ENCODE data around the gene ANXA5.

The ANXA5 gene

GRCh38 chr4:121712001-121712651 lies 15.3 kb upstream of the ANXA5 start:
- DNase-seq (ENCODE audit: low read depth, low spot score), result no peak

DNA sequence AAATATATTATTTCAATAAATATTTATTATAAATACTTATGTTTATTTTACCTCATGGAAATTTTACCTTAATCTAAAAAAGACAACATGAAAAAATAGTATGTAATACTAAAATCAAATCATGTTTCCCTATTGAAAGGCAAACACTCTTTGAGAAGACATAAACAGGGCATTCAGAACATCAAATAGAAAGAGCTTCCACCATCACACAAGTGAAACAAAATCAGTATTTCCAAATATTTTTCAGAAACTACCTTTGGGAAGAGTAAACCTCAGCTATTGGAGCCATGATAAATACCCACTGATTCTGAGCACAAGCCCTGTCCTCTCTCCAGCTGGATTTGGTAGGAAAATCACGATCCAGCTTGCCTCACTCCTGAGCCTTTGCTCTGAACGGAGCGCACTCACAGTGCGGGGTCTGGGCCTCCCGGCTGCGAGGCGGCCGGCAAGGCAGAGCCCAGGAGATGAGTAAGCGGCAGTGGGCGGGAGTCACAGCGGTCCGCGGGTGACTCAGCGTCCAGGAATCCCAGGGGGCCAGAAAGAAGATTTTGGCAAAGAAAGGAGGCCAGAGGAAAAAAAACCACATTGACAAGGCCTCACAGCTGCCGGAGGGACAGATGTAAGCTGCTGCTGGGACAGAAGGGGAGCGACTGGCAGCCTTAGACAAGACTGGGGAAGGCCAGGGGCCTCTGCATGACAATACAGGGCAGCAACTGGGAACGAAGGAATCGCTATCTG lies 14.7 kb upstream of the ANXA5 start:
- no peak for DNase-seq (ENCODE audit: low read depth, low spot score)

DNA sequence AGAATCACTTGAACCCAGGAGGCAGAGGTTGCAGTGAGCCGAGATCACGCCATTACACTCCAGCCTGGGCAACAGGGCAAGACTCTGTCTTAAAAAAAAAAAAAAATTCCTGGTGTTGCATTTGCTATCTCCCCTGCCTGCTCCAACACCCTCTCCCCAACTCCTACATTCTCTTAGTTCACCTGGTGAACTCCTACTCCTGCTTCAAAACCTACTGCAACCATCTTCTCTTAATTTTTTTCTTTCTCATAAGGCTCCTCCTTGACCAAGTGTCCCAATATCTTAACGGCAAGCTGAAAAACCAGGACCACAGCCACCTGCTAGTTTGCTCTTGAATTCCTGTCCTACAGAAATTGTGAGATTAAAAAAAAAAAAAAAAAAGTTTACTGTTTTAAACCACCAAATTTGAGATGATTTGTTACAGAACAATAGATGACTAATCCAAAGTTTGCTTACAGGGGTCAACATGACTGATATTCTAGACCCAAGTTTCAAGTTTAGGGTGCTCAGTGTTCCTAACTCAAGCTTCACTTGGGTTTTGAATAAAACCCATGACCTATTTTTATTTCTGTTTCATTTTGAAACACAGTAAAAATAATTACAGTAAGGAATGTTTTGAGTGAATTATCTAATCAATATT lies 13.1 kb upstream of the ANXA5 start:
- DNase-seq (ENCODE audit: low read depth, low spot score), result no peak

GRCh38 chr4:121707344-121707743 lies 10.6 kb upstream of the ANXA5 start:
- no peak for DNase-seq (ENCODE audit: low read depth, low spot score)

GRCh38 chr4:121706595-121707021 lies 9.8 kb upstream of the ANXA5 start:
- no peak for DNase-seq (ENCODE audit: low read depth, low spot score)

DNA sequence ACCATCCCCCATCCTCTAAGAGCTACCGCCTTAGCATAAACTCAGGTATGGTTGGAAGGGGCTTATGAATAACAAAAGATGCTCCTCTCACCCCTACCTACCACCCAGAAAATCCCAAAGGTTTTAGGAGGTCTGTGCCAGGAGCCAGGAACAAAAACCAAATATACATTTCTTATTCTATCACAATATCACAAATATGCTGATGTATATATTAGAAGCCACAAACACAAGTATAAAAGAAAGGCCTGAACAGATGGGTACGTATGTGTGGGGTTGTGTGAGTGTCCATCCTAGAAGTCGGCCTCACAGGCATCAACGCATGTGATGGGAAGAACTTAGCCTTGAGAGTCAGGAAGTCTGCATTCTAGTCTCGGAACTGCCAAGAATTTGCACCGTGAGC lies 8.7 kb upstream of the ANXA5 start:
- no peak for DNase-seq (ENCODE audit: low read depth, low spot score)

- no peak for DNase-seq (ENCODE audit: low read depth, low spot score)
These were observed 5.4 kb upstream of the ANXA5 start for GRCh38 chr4:121702136-121702535.

GRCh38 chr4:121701263-121701662 lies 4.5 kb upstream of the ANXA5 start:
- DNase-seq (ENCODE audit: low read depth, low spot score), result no peak

DNA sequence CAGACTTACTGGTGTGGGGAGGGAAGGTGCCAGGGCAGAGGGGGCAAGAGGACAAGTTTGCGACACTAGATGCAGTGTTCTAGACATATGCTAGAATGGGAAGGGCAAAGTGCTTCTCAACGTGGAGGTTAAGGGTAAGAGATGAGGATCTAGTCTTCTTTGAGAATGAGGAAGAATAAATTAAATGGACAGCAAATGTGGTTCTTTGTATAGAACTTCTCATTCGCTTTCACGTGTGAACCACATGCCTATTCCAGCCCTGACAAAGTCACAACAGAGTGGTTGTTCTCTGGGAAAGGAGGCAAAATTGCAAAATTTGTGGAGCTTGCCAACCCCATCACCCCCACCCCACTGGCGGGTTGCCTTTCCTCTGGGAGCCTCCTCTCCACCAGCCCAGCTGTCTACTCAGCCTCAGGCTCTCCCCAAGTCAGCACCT lies 1.5 kb upstream of the ANXA5 start:
- no peak for DNase-seq (ENCODE audit: low read depth, low spot score)

DNA sequence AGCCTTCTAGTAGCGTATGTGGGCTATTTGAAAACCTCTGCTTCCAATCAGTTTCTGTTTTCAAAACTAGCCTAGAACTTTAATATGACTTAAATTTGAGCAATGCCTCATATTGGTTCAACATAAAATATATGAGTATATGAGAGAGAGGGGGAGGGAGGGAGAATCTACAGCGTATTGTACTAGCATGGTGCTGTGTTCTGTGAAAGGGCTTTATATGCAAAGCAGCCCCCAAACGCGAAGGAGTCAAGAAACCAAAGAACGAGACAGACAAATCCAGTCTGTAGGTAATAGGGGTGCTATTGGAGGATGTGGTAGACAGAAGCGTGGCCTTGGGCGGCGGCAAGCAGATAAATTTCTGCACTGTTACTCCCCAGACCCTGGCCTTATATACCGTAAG lies 784 bp upstream of the ANXA5 start:
- DNase-seq (ENCODE audit: low read depth, low spot score), result no peak

DNA sequence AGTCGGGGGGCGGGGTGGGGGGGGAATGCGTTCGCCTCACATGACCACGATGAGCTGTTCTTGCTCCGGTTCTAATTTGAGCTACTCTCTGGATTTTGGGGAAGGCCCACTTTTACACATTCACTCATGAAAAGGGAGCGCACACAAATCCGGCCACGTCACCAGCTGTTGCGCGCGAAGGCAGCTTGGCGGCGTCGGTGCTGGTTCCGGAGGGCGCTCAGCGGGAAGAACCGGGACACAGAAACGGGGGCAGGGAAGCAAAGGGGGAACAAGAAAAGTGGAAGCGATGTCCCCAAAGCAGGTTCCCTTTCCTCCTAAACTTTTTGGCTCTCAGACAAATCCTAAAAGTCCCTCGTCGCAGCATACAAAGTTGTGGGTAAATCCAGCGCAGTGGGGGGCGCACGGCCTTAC lies 605 bp downstream of the ANXA5 start:
- DNase-seq (ENCODE audit: low read depth, low spot score), result peak; percentile 26

DNA sequence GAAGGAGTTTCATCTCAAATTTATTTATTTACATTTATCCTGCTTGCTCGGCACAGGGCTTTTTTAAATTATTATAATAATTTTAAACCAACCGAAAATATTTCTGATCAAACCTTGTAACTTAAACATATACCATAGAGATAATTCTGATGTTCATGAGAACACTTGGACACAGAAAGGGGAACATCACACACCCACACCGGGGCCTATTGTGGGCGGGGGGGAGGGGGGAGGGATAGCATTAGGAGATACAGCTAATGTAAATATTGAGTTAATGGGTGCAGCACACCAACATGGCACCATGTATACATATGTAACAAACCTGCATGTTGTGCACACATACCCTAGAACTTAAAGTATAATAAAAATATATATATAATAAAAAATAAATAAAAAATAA lies 2.9 kb downstream of the ANXA5 start:
- no peak for DNase-seq (ENCODE audit: low read depth, low spot score)

- DNase-seq (ENCODE audit: low read depth, low spot score), result no peak
These were observed 3.3 kb downstream of the ANXA5 start for GRCh38 chr4:121693450-121693849.

GRCh38 chr4:121692261-121692660 lies 4.5 kb downstream of the ANXA5 start:
- no peak for DNase-seq (ENCODE audit: low read depth, low spot score)

DNA sequence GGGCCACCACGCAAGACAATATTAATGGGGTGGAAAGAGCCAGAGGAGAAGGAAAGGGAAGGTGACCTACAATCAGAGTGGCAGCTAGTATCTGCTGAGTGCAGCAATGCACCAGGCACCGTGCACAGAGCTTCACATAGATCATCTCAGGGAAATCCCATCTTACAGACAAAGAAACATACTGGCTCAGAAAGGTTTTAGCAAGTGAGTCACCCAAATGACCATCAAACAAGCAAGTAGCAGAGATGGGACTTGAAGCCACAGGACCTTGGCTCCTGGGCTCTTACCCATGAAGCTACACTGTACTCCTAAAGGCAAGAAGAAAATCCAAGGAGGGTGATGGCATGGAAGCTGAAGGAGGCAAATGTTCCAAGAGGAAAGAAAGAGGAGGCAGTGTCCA lies 6.8 kb downstream of the ANXA5 start:
- no peak for DNase-seq (ENCODE audit: low read depth, low spot score)

- DNase-seq (ENCODE audit: low read depth, low spot score), result no peak
These were observed 8.1 kb downstream of the ANXA5 start for GRCh38 chr4:121688701-121689100.

GRCh38 chr4:121688261-121688660 lies 8.5 kb downstream of the ANXA5 start:
- DNase-seq (ENCODE audit: low read depth, low spot score), result no peak

DNA sequence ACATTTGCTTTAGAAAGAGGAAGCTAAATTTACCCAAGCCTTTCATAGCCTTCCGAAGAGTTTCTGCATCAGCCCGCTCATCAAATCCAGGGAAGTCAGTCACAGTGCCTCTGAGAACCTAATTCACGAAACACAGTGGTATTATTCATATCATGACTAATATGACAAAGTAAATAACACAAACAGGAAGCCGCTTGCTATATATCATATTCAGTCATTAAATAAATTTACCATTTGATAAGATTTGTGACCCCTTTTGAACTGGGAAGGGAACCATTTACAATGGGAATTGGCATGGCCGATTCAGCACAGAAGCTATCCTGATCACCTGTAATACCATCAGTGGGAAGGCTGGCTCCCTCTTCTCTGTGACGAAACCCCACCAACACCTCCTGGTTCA lies 10.5 kb downstream of the ANXA5 start:
- no peak for DNase-seq (ENCODE audit: low read depth, low spot score)

DNA sequence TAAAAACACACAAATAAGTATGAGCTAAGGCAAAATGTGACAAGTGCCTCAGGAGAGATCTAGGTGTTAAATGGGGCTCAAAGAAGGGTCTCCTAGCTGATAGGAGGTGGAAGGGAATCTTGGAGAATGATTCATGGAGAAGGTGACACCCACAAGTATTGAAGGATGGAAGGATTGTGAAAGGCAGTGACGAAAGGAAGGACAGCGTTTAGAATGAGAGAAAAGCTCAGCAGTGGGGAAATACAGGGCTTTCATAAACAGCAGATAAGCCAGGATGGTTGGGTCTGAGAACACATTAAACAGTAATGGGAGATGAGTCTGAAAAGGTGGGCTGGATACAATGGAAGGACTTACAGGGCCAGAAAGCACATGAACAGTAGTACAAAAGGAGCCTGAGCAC lies 11.5 kb downstream of the ANXA5 start:
- no peak for DNase-seq (ENCODE audit: low read depth, low spot score)

DNA sequence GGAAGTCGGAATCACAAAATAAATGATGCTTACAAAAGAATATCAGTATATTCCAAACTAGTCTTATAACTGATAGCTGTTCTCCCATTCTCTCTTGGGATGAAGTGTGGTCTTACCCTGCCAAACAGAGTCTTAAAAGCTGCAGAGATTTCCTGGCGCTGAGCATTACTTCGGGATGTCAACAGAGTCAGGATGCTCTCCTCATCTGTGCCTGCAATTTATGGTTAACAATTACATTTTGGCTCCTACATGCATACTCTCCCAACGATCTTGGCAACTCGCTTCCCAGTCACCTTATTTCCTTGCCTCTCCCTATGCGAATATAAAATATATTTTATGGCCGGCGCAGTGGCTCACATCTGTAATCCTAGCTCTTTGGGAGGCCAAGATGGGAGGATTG lies 12.2 kb downstream of the ANXA5 start:
- no peak for DNase-seq (ENCODE audit: low read depth, low spot score)

DNA sequence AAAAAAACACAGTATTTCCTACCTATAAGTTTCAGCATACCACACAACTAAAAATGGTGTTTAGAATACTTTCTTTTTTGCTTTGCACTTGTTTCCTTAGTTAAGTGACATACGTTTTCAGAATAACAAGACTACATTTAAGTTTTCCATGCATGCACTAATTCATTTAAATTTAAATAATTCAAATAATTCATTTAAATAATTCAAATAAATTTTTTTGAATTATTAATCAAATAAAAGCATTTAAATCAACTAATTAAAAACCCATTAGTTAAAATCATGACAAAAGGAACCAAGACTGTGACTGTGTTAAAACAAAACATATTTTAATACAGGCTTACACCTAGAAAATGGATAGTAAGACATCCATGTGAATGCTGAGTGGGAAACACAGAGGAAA lies 12.8 kb downstream of the ANXA5 start:
- DNase-seq (ENCODE audit: low read depth, low spot score), result no peak

DNA sequence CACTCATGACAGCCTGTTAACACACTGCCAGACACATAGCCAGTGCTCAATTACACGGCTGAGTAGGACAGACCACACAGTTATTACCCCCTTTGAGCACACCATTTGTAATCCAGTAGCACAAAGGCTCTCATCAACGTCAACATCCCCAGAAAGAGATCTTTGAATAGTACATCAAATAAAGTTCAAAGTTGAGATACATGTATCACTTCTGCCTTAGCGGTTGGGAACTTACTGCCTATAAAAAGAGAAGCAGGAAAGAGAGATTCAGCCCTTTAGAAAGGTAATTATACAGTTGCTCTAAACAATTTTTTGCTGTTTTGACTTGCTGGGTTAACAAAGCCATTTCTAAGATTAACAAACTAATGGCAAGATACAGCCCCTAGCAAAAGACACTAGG lies 16.2 kb downstream of the ANXA5 start:
- no peak for DNase-seq (ENCODE audit: low read depth, low spot score)

DNA sequence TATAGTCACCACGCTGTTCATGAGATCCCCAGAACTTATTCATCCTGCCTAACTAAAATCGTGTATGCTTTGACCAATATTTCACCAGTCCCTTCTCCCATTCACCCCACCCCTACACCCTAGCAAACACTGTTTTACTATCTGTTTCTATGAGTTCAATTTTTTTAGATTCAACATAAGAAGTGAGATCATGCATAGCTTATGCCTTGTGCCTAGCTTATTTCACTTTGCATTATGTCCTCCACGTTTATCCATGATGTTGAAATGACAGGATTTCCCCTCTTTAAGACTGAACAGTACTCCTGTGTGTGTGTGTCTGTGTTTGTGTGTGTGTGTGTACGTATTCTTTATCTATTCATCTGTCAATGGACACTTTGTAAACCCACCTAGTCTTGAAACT lies 16.8 kb downstream of the ANXA5 start:
- no peak for DNase-seq (ENCODE audit: low read depth, low spot score)

Measured in activated CD4-positive, CD25-positive, alpha-beta regulatory T cell treated with anti-CD3 and anti-CD28 coated beads, Interleukin-2, amount 50 U/mL, for 16 hours (primary cell).